WTC11 (cell line): ENCODE data around the gene NELL2.

Source experiments
- ATF2 ChIP-seq: sonication (generic); formaldehyde crosslinking; IDR thresholded peaks from 2 replicates; pipeline ENCODE4 v1.8.1; 2022; ENCODE audit warnings: low read depth, missing genetic modification reagents, borderline replicate concordance
- ATF3 ChIP-seq: sonication (generic); formaldehyde crosslinking; conservative IDR thresholded peaks from 2 replicates; pipeline ENCODE4 v1.8.1; 2022; ENCODE audit warnings: mild to moderate bottlenecking, missing genetic modification reagents
- CTCF ChIP-seq: fragments of 200-600 bp; IDR thresholded peaks from 2 replicates; pipeline ENCODE4 v1.8.0; 2022; ENCODE audit warnings: antibody characterized with exemption
- FOXK1 ChIP-seq: sonication (generic); formaldehyde crosslinking; IDR thresholded peaks from 2 replicates; pipeline ENCODE4 v1.8.0; 2022; ENCODE audit warnings: mild to moderate bottlenecking, moderate library complexity, missing genetic modification reagents
- KAT7 ChIP-seq: sonication (generic); formaldehyde crosslinking; IDR thresholded peaks from 2 replicates; pipeline ENCODE4 v1.8.1; 2023; ENCODE audit warnings: missing genetic modification reagents, mild to moderate bottlenecking, borderline replicate concordance
- MAX ChIP-seq: sonication (generic); formaldehyde crosslinking; IDR thresholded peaks from 2 replicates; pipeline ENCODE4 v1.8.0; 2022; ENCODE audit warnings: mild to moderate bottlenecking, missing genetic modification reagents
- RELA ChIP-seq: sonication (generic); formaldehyde crosslinking; IDR thresholded peaks from 2 replicates; pipeline ENCODE4 v1.8.1; 2022; ENCODE audit warnings: missing genetic modification reagents, mild to moderate bottlenecking, borderline replicate concordance
- TCF7 ChIP-seq: sonication (generic); formaldehyde crosslinking; IDR thresholded peaks from 2 replicates; pipeline ENCODE4 v1.8.0; 2022; ENCODE audit warnings: mild to moderate bottlenecking, low read depth, missing genetic modification reagents, moderate library complexity
- TEAD4 ChIP-seq: sonication (generic); formaldehyde crosslinking; IDR thresholded peaks from 2 replicates; pipeline ENCODE4 v1.8.0; 2022; ENCODE audit warnings: mild to moderate bottlenecking, missing genetic modification reagents
- USF2 ChIP-seq: sonication (generic); formaldehyde crosslinking; IDR thresholded peaks from 2 replicates; pipeline ENCODE4 v1.8.1; 2023; ENCODE audit warnings: mild to moderate bottlenecking, missing genetic modification reagents, moderate library complexity
- ZNF121 ChIP-seq: sonication (generic); formaldehyde crosslinking; IDR thresholded peaks from 2 replicates; pipeline ENCODE4 v1.8.0; 2023; ENCODE audit warnings: missing genetic modification reagents
- ZNF232 ChIP-seq: sonication (generic); formaldehyde crosslinking; IDR thresholded peaks from 2 replicates; pipeline ENCODE4 v1.8.0; 2022; ENCODE audit warnings: mild to moderate bottlenecking, missing genetic modification reagents
- ZNF263 ChIP-seq: sonication (generic); formaldehyde crosslinking; IDR thresholded peaks from 2 replicates; pipeline ENCODE4 v1.8.1; 2022; ENCODE audit warnings: low read depth, mild to moderate bottlenecking, moderate library complexity, missing genetic modification reagents

GRCh38 chr12:44763021-44763420 is 113.1 kb downstream of the NELL2 start:
- no peak for TF ChIP-seq USF2
- TF ChIP-seq ZNF121 (CRISPR knock-in tag): no peak
- no peak for TF ChIP-seq CTCF
- no peak for TF ChIP-seq ATF2 (CRISPR knock-in tag)
- TF ChIP-seq MAX (CRISPR knock-in tag): no peak
- no peak for TF ChIP-seq ZNF232 (CRISPR knock-in tag)
- no peak for TF ChIP-seq ATF3 (CRISPR knock-in tag)
- TF ChIP-seq TEAD4 (CRISPR knock-in tag): no peak
- TF ChIP-seq ZNF263 (CRISPR knock-in tag): no peak
- TF ChIP-seq KAT7 (CRISPR knock-in tag): no peak
- TF ChIP-seq FOXK1: no peak
- TF ChIP-seq RELA (CRISPR knock-in tag): no peak
- TF ChIP-seq TCF7 (CRISPR knock-in tag): no peak
